HCT116 (cell line): Measurements from ENCODE around the gene INSR. TPM values are rescaled to one million over a fixed set of nuclear protein-coding genes. Genes with fewer than 3 reads are reported as not detected.

Experiments
- ATAC-seq: fragments of 200-7000 bp; cut with Tn5 transposase; 2 replicates; pipeline ENCODE4 v1.9.1; 2020; ENCODE audit warnings: mild to moderate bottlenecking, moderate library complexity
- BruUV-seq: library from RNA; stranded (reverse); fragments of 400-500 nt; replicated peaks from 2 replicates; lab custom pipeline; 2021; lab: Mats Ljungman, UMichigan
- CTCF ChIA-PET: fragments of 300-600 bp; sonication (Branson Sonifier 250); formaldehyde crosslinking; loops from one replicate; lab custom pipeline; 2021; ENCODE audit warnings: antibody characterized with exemption; lab: Charles Lee
- POLR2A ChIA-PET: fragments of 300-600, 350-600 bp; sonication (Branson Sonifier 250); formaldehyde crosslinking; loops from one replicate; lab custom pipeline; 2021; ENCODE audit warnings: antibody characterized with exemption; lab: Charles Lee
- RAD21 ChIA-PET, 2 experiments: fragments of 300-600 bp; sonication (Branson Sonifier 250); formaldehyde crosslinking; loops; one replicate each; lab custom pipeline; 2023; ENCODE audit warnings: low total read pairs in 2 of 2; ENCODE audit not compliant: uncharacterized antibody in 2 of 2, unreplicated experiment in 2 of 2, low non-redundant PET in 1 of 2; lab: Charles Lee
- DNase-seq: peaks from one replicate; pipeline ENCODE4 v3.0.0-alpha.2; 2010; ENCODE audit warnings: low read depth, low spot score
- H2AFZ ChIP-seq: fragments of 200-600 bp; shearing (Covaris generic), sonication (generic); 2 replicates; pipeline ENCODE4 v1.6.1; 2017; ENCODE audit warnings: low read depth, mixed run types, mixed read lengths, antibody characterized with exemption, low read length; ENCODE audit not compliant: poor library complexity, severe bottlenecking
- H3K27ac ChIP-seq: 2 replicates; pipeline ENCODE4 v1.5.1; 2012; ENCODE audit warnings: low read depth, low read length
- H3K27me3 ChIP-seq: fragments of 200-600 bp; sonication (generic); 2 replicates; pipeline ENCODE4 v1.6.1; 2016; ENCODE audit warnings: mixed run types, low read length, mixed read lengths; ENCODE audit not compliant: insufficient read depth
- H3K36me3 ChIP-seq, 2 experiments: fragments of 200-500 bp in 1 of 2; fragments of 200-600 bp in 1 of 2; sonication (Bioruptor generic) in 1 of 2; sonication (generic) in 1 of 2; 2 replicates each; pipeline versions ENCODE4 v1.5.1 to v1.6.1; 2014 to 2016; ENCODE audit warnings: low read length in 2 of 2, inconsistent platforms in 1 of 2, mixed read lengths in 1 of 2, mixed run types in 1 of 2; ENCODE audit not compliant: insufficient read depth in 2 of 2, control insufficient read depth in 1 of 2
- H3K4me1 ChIP-seq, 2 experiments: fragments of 200-600 bp in 1 of 2; sonication (generic) in 1 of 2; 2 replicates each; pipeline versions ENCODE4 v1.5.1 to v1.6.1; 2012 to 2017; ENCODE audit warnings: low read length in 2 of 2, inconsistent platforms in 1 of 2, mild to moderate bottlenecking in 1 of 2, mixed read lengths in 1 of 2, mixed run types in 1 of 2, moderate library complexity in 1 of 2; ENCODE audit not compliant: insufficient read depth in 2 of 2, control insufficient read depth in 1 of 2
- H3K4me2 ChIP-seq: fragments of 200-600 bp; sonication (generic); 2 replicates; pipeline ENCODE4 v1.6.1; 2017; ENCODE audit warnings: mixed run types, low read length, mixed read lengths
- H3K4me3 ChIP-seq, 2 experiments: fragments of 200-600 bp in 1 of 2; sonication (generic) in 1 of 2; replicated peaks in 1 of 2; 2 replicates each; pipeline ENCODE4 v1.5.1; 2011 to 2016; ENCODE audit warnings: low read length in 2 of 2, control low read depth in 1 of 2, low read depth in 1 of 2, mild to moderate bottlenecking in 1 of 2, mixed read lengths in 1 of 2, mixed run types in 1 of 2
- H3K79me2 ChIP-seq: fragments of 200-600 bp; sonication (generic); 2 replicates; pipeline ENCODE4 v1.6.1; 2017; ENCODE audit warnings: mild to moderate bottlenecking, mixed run types, low read length, moderate library complexity, mixed read lengths; ENCODE audit not compliant: insufficient read depth
- H3K9ac ChIP-seq: fragments of 200-600 bp; sonication (generic); 2 replicates; pipeline ENCODE4 v1.6.1; 2016; ENCODE audit warnings: low read length, mixed read lengths
- H3K9me2 ChIP-seq: fragments of 200-600 bp; sonication (generic), shearing (Covaris generic); 2 replicates; pipeline ENCODE4 v1.6.1; 2017; ENCODE audit warnings: mixed run types, mild to moderate bottlenecking, moderate library complexity; ENCODE audit not compliant: insufficient read depth
- H3K9me3 ChIP-seq, 2 experiments: fragments of 200-500 bp in 1 of 2; fragments of 200-600 bp in 1 of 2; sonication (Bioruptor generic) in 1 of 2; sonication (generic) in 1 of 2; 2 replicates each; pipeline ENCODE4 v1.6.1; 2014 to 2017; ENCODE audit warnings: low read length in 2 of 2, mixed read lengths in 2 of 2, inconsistent platforms in 1 of 2, low read depth in 1 of 2, mild to moderate bottlenecking in 1 of 2, mixed run types in 1 of 2, moderate library complexity in 1 of 2; ENCODE audit not compliant: control insufficient read depth in 1 of 2, insufficient read depth in 1 of 2
- H4K20me1 ChIP-seq: fragments of 200-600 bp; sonication (generic), shearing (Covaris generic); 2 replicates; pipeline ENCODE4 v1.6.1; 2017; ENCODE audit warnings: mixed run types, mild to moderate bottlenecking, moderate library complexity; ENCODE audit not compliant: insufficient read depth
- CBX3 ChIP-seq: IDR thresholded peaks from 2 replicates; pipeline ENCODE4 v1.6.1; 2012; ENCODE audit warnings: low read depth
- CEBPB ChIP-seq: IDR thresholded peaks from 2 replicates; pipeline ENCODE4 v1.6.1; 2012; ENCODE audit warnings: low read depth
- EZH2 ChIP-seq: fragments of 200-600 bp; sonication (generic); IDR thresholded peaks from 2 replicates; pipeline ENCODE4 v1.6.1; 2017; ENCODE audit warnings: antibody characterized with exemption, mixed run types
- EZH2phosphoT487 ChIP-seq: fragments of 200-600 bp; IDR thresholded peaks from 2 replicates; pipeline ENCODE4 v1.6.1; 2018; ENCODE audit warnings: antibody characterized with exemption, borderline replicate concordance
- POLR2AphosphoS5 ChIP-seq: IDR thresholded peaks from 2 replicates; pipeline ENCODE4 v1.6.1; 2011; ENCODE audit warnings: mild to moderate bottlenecking, low read depth, low read length, moderate library complexity
- RAD21 ChIP-seq: IDR thresholded peaks from 2 replicates; pipeline ENCODE4 v1.6.1; 2012; ENCODE audit warnings: low read depth, mild to moderate bottlenecking
- SP1 ChIP-seq: IDR thresholded peaks from 2 replicates; pipeline ENCODE4 v1.6.1; 2012; ENCODE audit warnings: low read depth
- SRF ChIP-seq: IDR thresholded peaks from 2 replicates; pipeline ENCODE4 v1.6.1; 2012; ENCODE audit warnings: low read depth
- TCF7L2 ChIP-seq: IDR thresholded peaks from 2 replicates; pipeline ENCODE4 v1.7.0; 2011; ENCODE audit warnings: borderline replicate concordance, inconsistent platforms; ENCODE audit not compliant: insufficient read depth, insufficient read length; ENCODE audit errors: extremely low read depth
- intact Hi-C: fragments of 100-400 bp; cut with micrococcal nuclease; formaldehyde crosslinking; loops from 2 replicates; pipeline ENCODE4 v1.10.0; 2022
- total RNA-seq: library from RNA; stranded (reverse); gene quantifications from one replicate; pipeline ENCODE4 v1.2.1, GENCODE V29; 2021; ENCODE audit not compliant: unreplicated experiment
- TF ChIP-seq, protein P1 (sequence below): IDR thresholded peaks from 2 replicates; pipeline ENCODE4 v1.6.1; 2012; ENCODE audit warnings: low read depth
- TF ChIP-seq, protein P2 (sequence below): IDR thresholded peaks from 2 replicates; pipeline ENCODE4 v1.6.1; 2012

The INSR gene
- total RNA-seq, 1 experiment from 2014 or later = 25.4 TPM

GRCh38 chr19:7265963-7266362 lies 28.3 kb downstream of the INSR start:
- Histone ChIP-seq H3K79me2 (peaks cover 5% of the 10 kb centered on the region; the same call in 1 of the 2 replicates), H3K9me2 (no peaks in the 10 kb centered on the region), H3K4me2 (no peak overlapping the region), H3K9me3 (no peaks in the 10 kb centered on the region), H3K4me1 (no peaks in the 10 kb centered on the region), H3K36me3 (no peaks in the 10 kb centered on the region), H3K9ac (no peak overlapping the region), H3K27me3 (no peaks in the 10 kb centered on the region), H3K4me3 (no peak overlapping the region), H2AFZ (no peak overlapping the region), H4K20me1 (no peaks in the 10 kb centered on the region), H3K27ac (no peak overlapping the region)
- no TSS peak for BruUV-seq
- TF ChIP-seq CBX3 (no peak), RAD21 (no peak), TCF7L2 (no peak), EZH2 (no peak), CEBPB (no peak), EZH2phosphoT487 (no peak), SRF (no peak), SP1 (no peak), POLR2AphosphoS5 (no peak)
- TF ChIP-seq, protein P1, sequence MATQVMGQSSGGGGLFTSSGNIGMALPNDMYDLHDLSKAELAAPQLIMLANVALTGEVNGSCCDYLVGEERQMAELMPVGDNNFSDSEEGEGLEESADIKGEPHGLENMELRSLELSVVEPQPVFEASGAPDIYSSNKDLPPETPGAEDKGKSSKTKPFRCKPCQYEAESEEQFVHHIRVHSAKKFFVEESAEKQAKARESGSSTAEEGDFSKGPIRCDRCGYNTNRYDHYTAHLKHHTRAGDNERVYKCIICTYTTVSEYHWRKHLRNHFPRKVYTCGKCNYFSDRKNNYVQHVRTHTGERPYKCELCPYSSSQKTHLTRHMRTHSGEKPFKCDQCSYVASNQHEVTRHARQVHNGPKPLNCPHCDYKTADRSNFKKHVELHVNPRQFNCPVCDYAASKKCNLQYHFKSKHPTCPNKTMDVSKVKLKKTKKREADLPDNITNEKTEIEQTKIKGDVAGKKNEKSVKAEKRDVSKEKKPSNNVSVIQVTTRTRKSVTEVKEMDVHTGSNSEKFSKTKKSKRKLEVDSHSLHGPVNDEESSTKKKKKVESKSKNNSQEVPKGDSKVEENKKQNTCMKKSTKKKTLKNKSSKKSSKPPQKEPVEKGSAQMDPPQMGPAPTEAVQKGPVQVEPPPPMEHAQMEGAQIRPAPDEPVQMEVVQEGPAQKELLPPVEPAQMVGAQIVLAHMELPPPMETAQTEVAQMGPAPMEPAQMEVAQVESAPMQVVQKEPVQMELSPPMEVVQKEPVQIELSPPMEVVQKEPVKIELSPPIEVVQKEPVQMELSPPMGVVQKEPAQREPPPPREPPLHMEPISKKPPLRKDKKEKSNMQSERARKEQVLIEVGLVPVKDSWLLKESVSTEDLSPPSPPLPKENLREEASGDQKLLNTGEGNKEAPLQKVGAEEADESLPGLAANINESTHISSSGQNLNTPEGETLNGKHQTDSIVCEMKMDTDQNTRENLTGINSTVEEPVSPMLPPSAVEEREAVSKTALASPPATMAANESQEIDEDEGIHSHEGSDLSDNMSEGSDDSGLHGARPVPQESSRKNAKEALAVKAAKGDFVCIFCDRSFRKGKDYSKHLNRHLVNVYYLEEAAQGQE = no peak
- TF ChIP-seq, protein P2, sequence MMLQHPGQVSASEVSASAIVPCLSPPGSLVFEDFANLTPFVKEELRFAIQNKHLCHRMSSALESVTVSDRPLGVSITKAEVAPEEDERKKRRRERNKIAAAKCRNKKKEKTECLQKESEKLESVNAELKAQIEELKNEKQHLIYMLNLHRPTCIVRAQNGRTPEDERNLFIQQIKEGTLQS = no peak
- ATAC-seq (no peak), DNase-seq (no peak)
- ChIA-PET RAD21 (no interaction called here), CTCF (interaction anchor here (0.7 kb wide), 1 partner anchor 36 kb away, joined by 3 read pairs; no protein-coding TSS in a partner anchor), POLR2A (no interaction called here)
- intact Hi-C loops = no loop called here
